SK-N-SH treated with all-trans-retinoic acid at 6 μM for 48 hours (cell line): ENCODE data around the gene LSR.

Experiments
- ATAC-seq: fragments of 200-7000 bp; cut with Tn5 transposase; 3 replicates; pipeline ENCODE4 v1.9.1; 2020; ENCODE audit warnings: mild to moderate bottlenecking, moderate library complexity
- ARNTL ChIP-seq: fragments of 450-650 bp; formaldehyde crosslinking; IDR thresholded peaks from 2 replicates; pipeline ENCODE4 v1.5.0; 2020; ENCODE audit warnings: low read depth, mild to moderate bottlenecking, moderate library complexity, borderline replicate concordance
- BACH2 ChIP-seq: fragments of 250-450 bp; sonication (Bioruptor Pico); IDR thresholded peaks from 2 replicates; pipeline ENCODE4 v1.9.0; 2021; ENCODE audit warnings: mild to moderate bottlenecking, borderline replicate concordance
- CSDC2 ChIP-seq: fragments of 250-450 bp; sonication (Bioruptor Pico); IDR thresholded peaks from 2 replicates; pipeline ENCODE4 v1.5.0; 2020; ENCODE audit warnings: mild to moderate bottlenecking, moderate library complexity
- CSRNP3 ChIP-seq: fragments of 250-450 bp; sonication (Bioruptor Pico); IDR thresholded peaks from 2 replicates; pipeline ENCODE4 v1.5.1; 2021; ENCODE audit warnings: mild to moderate bottlenecking, moderate library complexity
- GLIS3 ChIP-seq: fragments of 250-450 bp; sonication (Bioruptor Pico); IDR thresholded peaks from 2 replicates; pipeline ENCODE4 v1.5.0; 2020; ENCODE audit warnings: mild to moderate bottlenecking, moderate library complexity
- ISL1 ChIP-seq: fragments of 250-450 bp; sonication (Bioruptor Pico); IDR thresholded peaks from 2 replicates; pipeline ENCODE4 v2.1.2; 2022; ENCODE audit warnings: mild to moderate bottlenecking, moderate library complexity
- OSR1 ChIP-seq: fragments of 250-450 bp; sonication (Bioruptor Pico); IDR thresholded peaks from 2 replicates; pipeline ENCODE4 v1.8.0; 2022; ENCODE audit warnings: moderate library complexity, mild to moderate bottlenecking, inconsistent platforms
- PATZ1 ChIP-seq: fragments of 250-450 bp; sonication (Bioruptor Pico); IDR thresholded peaks from 2 replicates; pipeline ENCODE4 v1.8.0; 2020; ENCODE audit warnings: mild to moderate bottlenecking, moderate library complexity, borderline replicate concordance
- PPARA ChIP-seq: fragments of 250-450 bp; sonication (Bioruptor Pico); IDR thresholded peaks from 2 replicates; pipeline ENCODE4 v1.5.0; 2020; ENCODE audit warnings: mild to moderate bottlenecking, borderline replicate concordance
- RARB ChIP-seq: fragments of 250-450 bp; sonication (Bioruptor Pico); IDR thresholded peaks from 2 replicates; pipeline ENCODE4 v1.8.0; 2021; ENCODE audit warnings: mild to moderate bottlenecking, moderate library complexity
- SNAI2 ChIP-seq: fragments of 250-450 bp; sonication (Bioruptor Pico); IDR thresholded peaks from 2 replicates; pipeline ENCODE4 v1.5.0; 2020; ENCODE audit warnings: mild to moderate bottlenecking, moderate library complexity
- TCF4 ChIP-seq: fragments of 250-450 bp; sonication (Bioruptor Pico); IDR thresholded peaks from 2 replicates; pipeline ENCODE4 v1.8.0; 2021; ENCODE audit warnings: mild to moderate bottlenecking, moderate library complexity, borderline replicate concordance
- TOX ChIP-seq: fragments of 250-450 bp; sonication (Bioruptor Pico); IDR thresholded peaks from 2 replicates; pipeline ENCODE4 v1.8.0; 2021; ENCODE audit warnings: mild to moderate bottlenecking, moderate library complexity, borderline replicate concordance
- TSHZ2 ChIP-seq: fragments of 250-450 bp; sonication (Bioruptor Pico); IDR thresholded peaks from 2 replicates; pipeline ENCODE4 v1.5.0; 2020; ENCODE audit warnings: mild to moderate bottlenecking, moderate library complexity
- ZC3H10 ChIP-seq: fragments of 250-450 bp; sonication (Bioruptor Pico); IDR thresholded peaks from 2 replicates; pipeline ENCODE4 v1.5.1; 2021; ENCODE audit warnings: mild to moderate bottlenecking, moderate library complexity
- ZFP3 ChIP-seq: fragments of 250-450 bp; sonication (Bioruptor Pico); IDR thresholded peaks from 2 replicates; pipeline ENCODE4 v1.5.0; 2020; ENCODE audit warnings: mild to moderate bottlenecking, moderate library complexity
- ZNF565 ChIP-seq: fragments of 450-650 bp; formaldehyde crosslinking; conservative IDR thresholded peaks from 2 replicates; pipeline ENCODE4 v1.5.0; 2020; ENCODE audit warnings: low read depth, mild to moderate bottlenecking, moderate library complexity
- ZNF70 ChIP-seq: fragments of 450-650 bp; formaldehyde crosslinking; IDR thresholded peaks from 2 replicates; pipeline ENCODE4 v1.5.0; 2020; ENCODE audit warnings: mild to moderate bottlenecking, moderate library complexity
- ZNF8 ChIP-seq: fragments of 450-650 bp; formaldehyde crosslinking; IDR thresholded peaks from 2 replicates; pipeline ENCODE4 v1.5.0; 2020; ENCODE audit warnings: mild to moderate bottlenecking, moderate library complexity
- TF ChIP-seq, protein P1 (sequence below): fragments of 250-450 bp; sonication (Bioruptor Pico); IDR thresholded peaks from 2 replicates; pipeline ENCODE4 v1.5.1; 2020; ENCODE audit warnings: low read depth, mild to moderate bottlenecking, moderate library complexity
- TF ChIP-seq, protein P2 (sequence below): fragments of 250-450 bp; sonication (Bioruptor Pico); IDR thresholded peaks from 2 replicates; pipeline ENCODE4 v1.8.0; 2021; ENCODE audit warnings: low read depth, mild to moderate bottlenecking, moderate library complexity, borderline replicate concordance

LSR gene

DNA sequence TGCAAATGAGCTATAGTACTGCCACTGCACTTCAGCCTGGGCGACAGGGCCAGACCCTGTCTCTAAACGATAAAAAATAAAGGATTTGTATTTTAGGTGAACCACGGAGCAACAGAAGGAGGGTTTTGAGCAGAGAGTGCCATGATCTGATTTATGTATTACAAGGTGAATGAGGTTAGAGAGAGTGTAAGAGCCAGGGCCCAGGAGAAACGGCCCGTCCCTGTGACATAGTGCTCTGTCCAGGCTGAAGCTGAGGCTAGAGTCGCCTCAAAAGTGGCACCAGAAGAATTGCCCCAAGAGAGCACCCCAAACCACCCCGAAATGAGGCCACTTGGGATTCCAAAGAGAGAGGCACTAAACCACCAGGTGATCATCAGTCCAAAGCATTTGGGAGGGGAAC, 60.1 kb downstream of the LSR start:
- TF ChIP-seq RARB (CRISPR knock-in tag) = no peak
- no peak for TF ChIP-seq ARNTL (CRISPR knock-in tag)
- no peak for TF ChIP-seq CSRNP3 (CRISPR knock-in tag)
- TF ChIP-seq BACH2 (CRISPR knock-in tag) = no peak
- no peak for TF ChIP-seq ZFP3
- TF ChIP-seq ZC3H10 = no peak
- no peak for TF ChIP-seq TCF4 (CRISPR knock-in tag)
- TF ChIP-seq CSDC2 (CRISPR knock-in tag) = no peak
- no peak for TF ChIP-seq ZNF70 (CRISPR knock-in tag)
- TF ChIP-seq PPARA = no peak
- no peak for TF ChIP-seq TOX (CRISPR knock-in tag)
- ATAC-seq = no peak

DNA sequence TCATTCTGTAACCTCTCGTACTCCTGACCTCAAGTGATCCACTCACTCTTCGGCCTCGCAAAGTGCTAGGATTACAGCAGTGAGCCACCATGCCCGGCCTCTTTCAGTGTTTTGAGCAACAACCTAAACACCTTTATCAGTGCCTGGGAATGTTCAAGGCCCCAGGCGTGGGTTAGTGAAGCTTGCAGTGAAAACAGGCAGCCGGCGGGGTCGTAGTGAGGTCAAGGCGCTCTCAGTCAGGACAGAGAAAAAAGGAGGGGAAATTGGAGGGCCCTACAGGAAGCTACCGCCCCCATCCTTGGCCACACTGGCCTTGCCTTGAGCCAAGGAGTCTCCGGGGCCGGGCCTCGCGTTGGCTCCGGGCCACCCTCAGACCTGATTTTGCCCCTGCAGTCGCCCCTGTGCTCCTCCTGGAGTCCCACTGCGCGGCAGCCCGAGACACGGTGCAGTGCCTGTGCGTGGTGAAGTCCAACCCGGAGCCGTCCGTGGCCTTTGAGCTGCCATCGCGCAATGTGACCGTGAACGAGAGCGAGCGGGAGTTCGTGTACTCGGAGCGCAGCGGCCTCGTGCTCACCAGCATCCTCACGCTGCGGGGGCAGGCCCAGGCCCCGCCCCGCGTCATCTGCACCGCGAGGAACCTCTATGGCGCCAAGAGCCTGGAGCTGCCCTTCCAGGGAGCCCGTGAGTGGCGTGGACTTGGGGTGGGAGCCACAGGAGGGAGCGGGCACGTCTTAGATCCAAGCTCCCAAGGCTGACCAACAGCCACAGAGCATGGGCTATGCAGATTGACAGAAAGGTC, 60.9 kb downstream of the LSR start:
- TF ChIP-seq ARNTL (CRISPR knock-in tag) (no peak), ZC3H10 (no peak), ZNF8 (no peak), CSDC2 (CRISPR knock-in tag) (no peak), SNAI2 (no peak), BACH2 (CRISPR knock-in tag) (no peak), PATZ1 (no peak), TOX (CRISPR knock-in tag) (no peak), ZNF70 (CRISPR knock-in tag) (no peak), TCF4 (CRISPR knock-in tag) (no peak), CSRNP3 (CRISPR knock-in tag) (no peak)
- TF ChIP-seq, protein P1, sequence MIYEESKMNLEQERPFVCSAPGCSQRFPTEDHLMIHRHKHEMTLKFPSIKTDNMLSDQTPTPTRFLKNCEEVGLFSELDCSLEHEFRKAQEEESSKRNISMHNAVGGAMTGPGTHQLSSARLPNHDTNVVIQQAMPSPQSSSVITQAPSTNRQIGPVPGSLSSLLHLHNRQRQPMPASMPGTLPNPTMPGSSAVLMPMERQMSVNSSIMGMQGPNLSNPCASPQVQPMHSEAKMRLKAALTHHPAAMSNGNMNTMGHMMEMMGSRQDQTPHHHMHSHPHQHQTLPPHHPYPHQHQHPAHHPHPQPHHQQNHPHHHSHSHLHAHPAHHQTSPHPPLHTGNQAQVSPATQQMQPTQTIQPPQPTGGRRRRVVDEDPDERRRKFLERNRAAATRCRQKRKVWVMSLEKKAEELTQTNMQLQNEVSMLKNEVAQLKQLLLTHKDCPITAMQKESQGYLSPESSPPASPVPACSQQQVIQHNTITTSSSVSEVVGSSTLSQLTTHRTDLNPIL (CRISPR knock-in tag) = no peak
- TF ChIP-seq, protein P2, sequence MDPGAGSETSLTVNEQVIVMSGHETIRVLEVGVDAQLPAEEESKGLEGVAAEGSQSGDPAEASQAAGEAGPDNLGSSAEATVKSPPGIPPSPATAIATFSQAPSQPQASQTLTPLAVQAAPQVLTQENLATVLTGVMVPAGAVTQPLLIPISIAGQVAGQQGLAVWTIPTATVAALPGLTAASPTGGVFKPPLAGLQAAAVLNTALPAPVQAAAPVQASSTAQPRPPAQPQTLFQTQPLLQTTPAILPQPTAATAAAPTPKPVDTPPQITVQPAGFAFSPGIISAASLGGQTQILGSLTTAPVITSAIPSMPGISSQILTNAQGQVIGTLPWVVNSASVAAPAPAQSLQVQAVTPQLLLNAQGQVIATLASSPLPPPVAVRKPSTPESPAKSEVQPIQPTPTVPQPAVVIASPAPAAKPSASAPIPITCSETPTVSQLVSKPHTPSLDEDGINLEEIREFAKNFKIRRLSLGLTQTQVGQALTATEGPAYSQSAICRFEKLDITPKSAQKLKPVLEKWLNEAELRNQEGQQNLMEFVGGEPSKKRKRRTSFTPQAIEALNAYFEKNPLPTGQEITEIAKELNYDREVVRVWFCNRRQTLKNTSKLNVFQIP (CRISPR knock-in tag) = no peak
- ATAC-seq = no peak

- ATAC-seq = no peak
- no peak for TF ChIP-seq PATZ1
- no peak for TF ChIP-seq PPARA
- no peak for TF ChIP-seq ARNTL (CRISPR knock-in tag)
- TF ChIP-seq OSR1 = no peak
- TF ChIP-seq TSHZ2 (CRISPR knock-in tag) = no peak
- no peak for TF ChIP-seq ZC3H10
- TF ChIP-seq ZNF565 (CRISPR knock-in tag) = no peak
- TF ChIP-seq TCF4 (CRISPR knock-in tag) = no peak
- TF ChIP-seq RARB (CRISPR knock-in tag) = no peak
- no peak for TF ChIP-seq ISL1 (CRISPR knock-in tag)
- TF ChIP-seq GLIS3 (CRISPR knock-in tag) = no peak
- TF ChIP-seq, protein P2 (CRISPR knock-in tag) = no peak
- TF ChIP-seq CSDC2 (CRISPR knock-in tag) = no peak
- TF ChIP-seq ZNF8 = no peak
Measured at GRCh38 chr19:35310331-35310730, 61.5 kb downstream of the LSR start.
